GM19467 (cell line): ENCODE results near the gene HOXD4.

Experiments
- ATAC-seq: cut with Tn5 transposase; IDR thresholded peaks from one replicate; pipeline ENCODE4 v1.9.1; 2021; ENCODE audit warnings: mild to moderate bottlenecking, moderate library complexity; ENCODE audit not compliant: unreplicated experiment

The HOXD4 gene

DNA sequence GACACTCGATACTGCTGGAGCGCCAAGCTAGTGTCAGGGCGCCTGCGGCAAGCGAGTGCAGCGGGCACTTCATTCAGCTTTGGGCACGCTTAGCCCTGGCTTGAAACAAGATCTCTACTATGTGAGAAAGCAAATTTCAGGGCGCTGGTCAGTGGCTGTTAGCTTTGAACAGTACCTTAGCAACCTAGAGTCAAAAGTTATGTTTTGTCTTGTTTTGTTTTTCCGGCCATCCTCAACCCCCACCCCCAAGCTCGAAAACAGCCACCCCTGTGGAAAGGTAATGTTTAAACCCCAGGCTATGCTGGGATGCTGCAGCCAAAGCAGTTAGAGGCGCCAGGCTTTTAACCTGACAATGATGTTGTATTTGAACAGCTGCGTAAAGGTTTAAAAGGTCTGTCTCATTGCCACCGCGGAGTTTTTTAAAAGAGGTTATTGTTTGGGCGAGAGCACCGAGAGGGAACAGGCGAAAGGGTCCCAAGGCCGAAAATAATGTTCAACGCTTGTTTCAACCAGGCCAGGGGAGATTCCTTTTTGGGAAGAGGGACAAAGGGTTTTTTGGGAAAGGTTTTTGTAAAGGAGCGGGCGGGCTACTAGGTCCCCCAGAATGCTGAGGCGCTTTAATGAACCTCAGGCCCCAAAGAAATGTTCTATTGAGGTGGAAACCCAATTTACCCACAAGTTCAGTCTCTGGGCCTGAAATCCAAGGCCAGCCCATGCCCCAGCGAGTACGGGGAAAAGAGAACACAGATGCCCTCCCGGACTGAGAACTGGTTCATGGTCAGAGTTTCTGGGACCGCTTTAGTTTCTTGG lies 37.0 kb upstream of the HOXD4 start:
- no peak for ATAC-seq

DNA sequence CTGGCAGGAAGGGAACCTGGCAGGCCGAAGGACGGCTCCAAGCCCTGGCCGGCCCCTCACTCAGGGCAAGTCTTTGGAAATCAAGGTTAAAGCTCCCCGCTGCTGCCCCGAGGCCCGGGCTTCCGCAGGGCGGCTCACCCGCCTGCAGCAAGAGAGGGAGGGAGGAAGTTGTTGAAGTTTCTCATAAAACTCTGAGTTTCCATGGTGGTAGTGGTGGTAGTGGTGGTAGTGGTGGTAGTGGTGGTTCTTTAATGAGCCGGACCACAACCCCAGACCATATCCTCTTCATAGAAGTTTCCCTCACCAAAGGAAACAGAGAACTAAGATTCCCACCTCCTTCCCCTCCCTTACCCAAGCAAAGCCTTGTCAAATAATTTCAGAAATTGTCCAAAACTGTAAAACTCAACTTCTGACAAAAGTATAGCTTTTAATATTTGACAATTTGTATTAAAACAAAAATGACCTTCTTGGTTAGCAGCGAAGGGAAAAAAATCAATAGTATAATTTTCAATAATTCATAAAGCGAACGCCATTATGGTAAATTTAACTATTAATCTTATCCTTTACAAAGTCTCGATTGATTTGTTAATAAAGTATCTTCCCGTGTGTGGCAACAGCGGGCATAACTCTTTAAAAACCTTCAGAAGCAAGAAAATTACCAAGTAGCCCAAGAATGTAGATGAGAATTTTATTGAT lies 36.3 kb upstream of the HOXD4 start:
- no peak for ATAC-seq

DNA sequence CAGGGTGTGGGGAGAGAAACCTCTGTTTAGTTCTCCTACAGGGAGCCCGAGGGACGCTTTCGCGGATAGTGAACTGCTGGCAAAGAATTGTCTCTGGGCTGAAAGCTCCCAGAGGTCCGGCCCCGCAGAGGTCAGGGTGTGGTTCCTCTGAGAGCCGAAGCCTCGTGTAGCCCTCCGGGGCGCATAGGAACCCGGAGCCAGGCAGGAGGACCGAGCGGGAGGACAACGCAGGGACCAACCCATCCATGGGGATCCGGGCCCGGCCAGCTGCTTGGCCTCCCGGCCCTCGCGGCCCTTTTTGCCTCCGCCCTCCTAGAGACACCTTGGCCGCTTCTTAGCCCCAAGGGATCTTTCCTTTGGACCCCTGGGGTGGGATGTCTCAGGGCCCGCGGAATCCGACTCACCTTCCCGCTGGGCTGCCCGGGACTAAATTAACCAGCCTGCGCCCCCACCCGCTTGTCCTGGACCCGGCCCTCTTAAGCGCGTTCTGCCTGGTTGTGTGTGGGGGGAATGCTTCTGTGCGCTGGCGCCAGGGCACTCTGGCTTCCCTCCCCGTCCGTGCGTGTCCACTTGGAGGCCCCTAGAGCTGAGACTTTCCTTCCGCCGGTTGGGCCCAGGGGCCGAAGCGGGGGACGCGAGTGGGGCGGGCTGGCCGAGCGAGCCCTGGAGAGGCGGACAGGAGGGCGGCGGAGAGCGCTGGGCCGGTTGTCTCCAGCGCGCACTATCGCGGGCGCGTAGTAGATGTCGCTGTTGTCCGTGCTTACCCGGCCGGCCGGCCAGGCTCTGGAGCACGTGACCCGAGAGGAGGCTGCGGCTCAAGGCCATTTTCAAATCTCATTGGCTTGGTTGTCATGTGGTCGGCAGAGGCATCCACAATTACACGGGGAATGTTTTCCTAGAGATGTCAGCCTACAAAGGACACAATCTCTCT lies 35.2 kb upstream of the HOXD4 start, which contains the start of gene HOXD10:
Gene HOXD10, plus strand, starts transcription at position 896 of the 931 bp plus-strand sequence. CDS start 56 bp downstream, outside the sequence.
- ATAC-seq: no peak

DNA sequence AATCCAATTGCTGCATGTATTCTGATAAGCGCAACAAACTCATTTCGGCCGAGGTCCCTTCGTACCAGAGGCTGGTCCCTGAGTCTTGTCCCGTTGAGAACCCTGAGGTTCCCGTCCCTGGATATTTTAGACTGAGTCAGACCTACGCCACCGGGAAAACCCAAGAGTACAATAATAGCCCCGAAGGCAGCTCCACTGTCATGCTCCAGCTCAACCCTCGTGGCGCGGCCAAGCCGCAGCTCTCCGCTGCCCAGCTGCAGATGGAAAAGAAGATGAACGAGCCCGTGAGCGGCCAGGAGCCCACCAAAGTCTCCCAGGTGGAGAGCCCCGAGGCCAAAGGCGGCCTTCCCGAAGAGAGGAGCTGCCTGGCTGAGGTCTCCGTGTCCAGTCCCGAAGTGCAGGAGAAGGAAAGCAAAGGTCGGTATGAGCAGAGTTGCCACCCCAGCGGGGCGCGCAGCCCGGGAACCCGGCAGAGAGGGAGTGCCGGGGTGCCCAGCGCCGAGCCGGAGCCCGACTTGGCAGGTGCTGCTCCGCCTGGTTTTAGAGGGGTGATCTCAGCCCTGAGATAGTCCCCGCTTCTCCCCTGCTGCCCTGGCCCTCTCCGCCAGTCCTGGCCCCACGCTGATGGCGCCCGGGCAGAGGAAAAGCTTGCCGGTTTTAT lies 34.1 kb upstream of the HOXD4 start:
- no peak for ATAC-seq

DNA sequence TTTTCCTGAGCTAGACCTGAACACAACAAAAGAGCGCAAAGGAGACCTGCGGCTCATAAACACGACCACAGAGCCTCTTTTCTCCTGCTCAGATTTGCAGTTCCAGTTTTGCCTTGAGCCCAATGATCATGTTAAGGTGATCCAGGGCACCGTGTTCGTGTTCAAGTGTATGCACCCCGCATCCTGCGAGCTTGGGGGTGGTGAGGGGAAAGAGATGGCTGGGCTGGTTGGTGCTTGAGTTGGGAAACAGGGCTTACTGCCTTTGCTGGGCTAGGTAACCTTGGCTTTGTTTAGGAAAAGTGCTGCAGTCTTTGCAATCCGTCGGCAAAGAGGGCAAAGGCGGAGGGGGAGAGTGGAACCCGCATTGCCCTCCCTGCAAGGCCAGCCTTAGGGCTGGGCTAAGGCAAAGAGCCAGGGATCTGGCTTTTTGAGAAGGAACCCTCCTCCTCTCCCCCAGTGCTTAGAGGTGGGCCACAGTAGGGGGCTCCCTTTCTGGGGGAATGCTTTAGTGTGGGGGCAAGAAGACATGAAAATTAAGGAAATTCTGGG lies 33.5 kb upstream of the HOXD4 start:
- no peak for ATAC-seq

DNA sequence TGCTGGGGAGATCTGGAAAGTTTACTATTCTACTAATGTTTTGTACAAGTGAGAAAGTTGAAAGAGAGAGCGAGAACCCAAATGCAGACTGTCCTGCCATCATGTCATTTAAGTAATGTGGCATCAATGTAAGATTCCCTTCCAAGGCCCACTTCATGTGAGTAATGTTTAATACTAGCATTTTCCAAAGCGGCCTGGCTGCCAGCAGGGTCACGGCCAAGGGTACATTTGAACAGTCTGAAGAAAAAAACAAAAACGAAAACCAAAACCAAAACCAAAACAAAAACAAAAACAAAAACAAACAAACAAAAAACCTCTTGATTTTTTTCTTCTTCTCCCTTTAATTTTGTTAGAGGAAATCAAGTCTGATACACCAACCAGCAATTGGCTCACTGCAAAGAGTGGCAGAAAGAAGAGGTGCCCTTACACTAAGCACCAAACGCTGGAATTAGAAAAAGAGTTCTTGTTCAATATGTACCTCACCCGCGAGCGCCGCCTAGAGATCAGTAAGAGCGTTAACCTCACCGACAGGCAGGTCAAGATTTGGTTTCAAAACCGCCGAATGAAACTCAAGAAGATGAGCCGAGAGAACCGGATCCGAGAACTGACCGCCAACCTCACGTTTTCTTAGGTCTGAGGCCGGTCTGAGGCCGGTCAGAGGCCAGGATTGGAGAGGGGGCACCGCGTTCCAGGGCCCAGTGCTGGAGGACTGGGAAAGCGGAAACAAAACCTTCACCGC lies 32.6 kb upstream of the HOXD4 start:
- no peak for ATAC-seq

DNA sequence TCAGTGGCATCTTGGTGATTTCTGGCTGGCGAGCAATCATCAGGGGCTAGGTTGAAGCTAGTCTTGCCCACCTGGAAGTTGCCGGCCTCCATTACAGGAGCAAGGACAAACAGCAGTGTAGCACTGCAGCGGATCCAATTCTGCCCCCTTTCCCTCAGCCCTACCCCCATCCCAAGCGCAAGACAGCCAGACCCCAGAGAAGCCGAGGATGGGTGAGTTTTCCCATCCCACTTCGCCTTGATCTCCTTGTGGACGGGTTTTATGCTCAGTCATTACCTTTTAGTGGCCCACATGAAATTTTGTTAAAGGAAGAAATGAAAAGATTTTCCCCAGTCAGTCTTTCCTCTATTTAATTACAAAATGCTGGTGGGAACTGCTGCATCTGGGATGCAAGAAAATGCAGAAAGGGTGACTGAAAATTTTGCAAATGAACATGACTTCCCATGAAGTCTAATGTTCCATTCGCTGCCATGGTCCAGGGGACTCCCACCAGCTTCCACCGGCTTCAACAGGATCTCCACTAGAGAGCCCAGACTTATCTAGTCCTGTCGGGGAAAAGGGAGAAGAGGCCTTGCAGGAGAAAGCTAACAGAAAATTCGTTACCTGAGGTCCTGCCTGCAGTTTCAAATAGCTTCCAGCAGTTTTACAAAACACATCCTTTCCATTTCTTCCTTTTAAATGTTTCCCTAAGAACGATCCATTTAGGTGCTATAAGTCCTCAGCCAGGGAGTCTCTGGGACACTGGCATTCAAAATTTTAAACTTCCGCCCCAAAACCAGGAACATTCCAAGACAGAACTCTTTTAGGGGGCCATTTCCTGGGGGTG lies 30.8 kb upstream of the HOXD4 start:
- ATAC-seq: no peak

DNA sequence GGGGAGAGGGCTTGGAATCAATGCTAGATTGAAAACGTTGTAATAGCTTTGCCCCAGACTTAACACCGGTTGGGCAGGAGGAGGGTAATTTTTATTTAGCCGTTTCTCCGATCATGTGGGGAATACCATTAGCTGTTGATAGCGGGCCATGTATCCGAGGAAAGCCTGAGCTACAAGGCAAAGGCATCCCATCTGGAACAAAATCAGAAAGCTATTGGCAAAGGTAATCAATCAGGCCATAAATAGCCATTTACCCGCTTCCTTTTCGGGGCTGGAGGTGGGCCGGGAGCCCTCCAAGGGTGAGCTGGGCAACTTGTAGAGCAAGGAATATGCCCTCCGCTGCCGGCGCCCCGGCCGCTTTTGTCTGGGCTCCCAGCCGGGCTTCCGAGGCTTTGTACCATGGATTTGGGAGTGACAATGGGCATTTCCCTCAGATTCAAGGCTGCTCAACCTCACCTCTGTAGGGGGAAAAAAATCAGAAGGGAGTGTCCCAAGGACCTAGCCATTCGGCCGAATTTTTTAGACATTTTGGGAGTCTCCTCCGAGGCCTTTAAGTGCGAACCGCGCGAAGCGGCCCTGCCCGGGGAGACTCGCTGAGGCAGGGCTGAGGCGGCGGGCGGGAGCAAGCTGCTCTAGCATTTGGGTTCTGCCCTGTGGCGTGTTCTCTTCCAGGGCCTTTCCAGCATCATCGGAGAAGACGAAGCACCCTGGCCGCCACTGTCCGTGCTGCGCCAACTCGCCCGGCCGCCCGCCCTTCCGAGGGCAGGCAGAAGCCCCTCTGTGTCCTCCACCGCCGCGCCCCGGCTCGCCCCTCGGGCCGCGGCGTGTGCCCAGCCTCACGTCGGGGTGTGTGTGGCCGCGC lies 29.9 kb upstream of the HOXD4 start:
- ATAC-seq: no peak

DNA sequence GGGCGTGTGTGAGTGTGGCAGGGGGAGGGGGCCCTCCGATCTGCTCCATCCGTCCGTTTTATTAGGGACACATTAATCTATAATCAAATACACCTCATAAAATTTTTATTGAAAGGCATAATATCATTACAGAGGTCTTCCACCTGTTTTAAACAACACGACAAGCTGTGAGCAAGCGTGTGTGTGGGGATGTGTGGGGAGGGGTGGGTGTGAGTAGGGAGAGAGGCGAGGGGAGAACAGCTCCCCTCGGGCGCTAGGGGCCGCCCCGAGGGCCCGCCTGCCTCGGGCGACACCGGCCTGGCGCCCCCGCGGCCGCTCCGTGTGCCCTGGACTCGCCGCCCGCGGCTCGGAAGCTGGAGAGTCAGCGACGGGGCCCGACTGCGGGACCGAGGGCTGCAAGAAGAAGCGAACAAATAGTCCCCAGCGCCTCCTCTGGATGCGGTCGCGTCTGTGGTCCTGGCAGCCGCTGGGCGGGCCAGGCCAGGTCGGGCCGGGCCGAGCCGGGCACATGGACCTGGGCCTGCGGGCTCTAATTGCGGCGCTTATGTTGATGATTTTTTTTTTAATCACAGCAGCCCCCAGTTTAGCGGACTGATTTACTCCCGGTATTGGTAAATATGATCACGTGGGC lies 29.2 kb upstream of the HOXD4 start:
- no peak for ATAC-seq

DNA sequence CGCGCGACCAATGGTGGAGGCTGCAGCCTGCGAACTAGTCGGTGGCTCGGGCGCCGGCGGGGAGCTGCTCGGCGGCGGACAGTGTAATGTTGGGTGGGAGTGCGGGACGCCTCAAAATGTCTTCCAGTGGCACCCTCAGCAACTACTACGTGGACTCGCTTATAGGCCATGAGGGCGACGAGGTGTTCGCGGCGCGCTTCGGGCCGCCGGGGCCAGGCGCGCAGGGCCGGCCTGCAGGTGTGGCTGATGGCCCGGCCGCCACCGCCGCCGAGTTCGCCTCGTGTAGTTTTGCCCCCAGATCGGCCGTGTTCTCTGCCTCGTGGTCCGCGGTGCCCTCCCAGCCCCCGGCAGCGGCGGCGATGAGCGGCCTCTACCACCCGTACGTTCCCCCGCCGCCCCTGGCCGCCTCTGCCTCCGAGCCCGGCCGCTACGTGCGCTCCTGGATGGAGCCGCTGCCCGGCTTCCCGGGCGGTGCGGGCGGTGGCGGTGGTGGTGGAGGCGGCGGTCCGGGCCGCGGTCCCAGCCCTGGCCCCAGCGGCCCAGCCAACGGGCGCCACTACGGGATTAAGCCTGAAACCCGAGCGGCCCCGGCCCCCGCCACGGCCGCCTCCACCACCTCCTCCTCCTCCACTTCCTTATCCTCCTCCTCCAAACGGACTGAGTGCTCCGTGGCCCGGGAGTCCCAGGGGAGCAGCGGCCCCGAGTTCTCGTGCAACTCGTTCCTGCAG lies 28.5 kb upstream of the HOXD4 start, which contains the start of gene HOXD9:
Gene HOXD9, plus strand, starts transcription at position 37 of the 728 bp plus-strand sequence. Its CDS starts 50 bp downstream, at position 87.
- no peak for ATAC-seq

DNA sequence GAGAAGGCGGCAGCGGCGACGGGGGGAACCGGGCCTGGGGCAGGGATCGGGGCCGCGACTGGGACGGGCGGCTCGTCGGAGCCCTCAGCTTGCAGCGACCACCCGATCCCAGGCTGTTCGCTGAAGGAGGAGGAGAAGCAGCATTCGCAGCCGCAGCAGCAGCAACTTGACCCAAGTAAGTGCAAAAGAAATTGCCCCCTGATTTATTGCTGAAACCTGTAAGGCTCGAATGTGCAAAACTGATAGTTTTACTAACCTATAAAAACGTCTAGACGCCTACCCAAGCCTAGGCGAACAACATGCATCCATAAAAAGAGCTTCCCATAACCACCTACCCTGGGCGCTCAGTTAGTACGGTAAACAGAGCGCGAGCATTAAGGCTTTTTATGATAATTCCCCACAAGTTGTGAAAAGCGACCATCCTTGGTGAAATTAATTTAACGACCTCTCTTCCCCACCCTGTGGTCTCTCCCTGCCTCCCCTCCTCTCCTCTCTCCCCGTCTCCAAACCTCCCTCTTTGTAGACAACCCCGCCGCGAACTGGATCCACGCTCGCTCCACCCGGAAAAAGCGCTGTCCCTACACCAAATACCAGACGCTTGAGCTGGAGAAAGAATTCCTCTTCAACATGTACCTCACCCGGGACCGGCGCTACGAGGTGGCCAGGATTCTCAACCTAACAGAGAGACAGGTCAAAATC lies 27.8 kb upstream of the HOXD4 start:
- ATAC-seq: no peak

DNA sequence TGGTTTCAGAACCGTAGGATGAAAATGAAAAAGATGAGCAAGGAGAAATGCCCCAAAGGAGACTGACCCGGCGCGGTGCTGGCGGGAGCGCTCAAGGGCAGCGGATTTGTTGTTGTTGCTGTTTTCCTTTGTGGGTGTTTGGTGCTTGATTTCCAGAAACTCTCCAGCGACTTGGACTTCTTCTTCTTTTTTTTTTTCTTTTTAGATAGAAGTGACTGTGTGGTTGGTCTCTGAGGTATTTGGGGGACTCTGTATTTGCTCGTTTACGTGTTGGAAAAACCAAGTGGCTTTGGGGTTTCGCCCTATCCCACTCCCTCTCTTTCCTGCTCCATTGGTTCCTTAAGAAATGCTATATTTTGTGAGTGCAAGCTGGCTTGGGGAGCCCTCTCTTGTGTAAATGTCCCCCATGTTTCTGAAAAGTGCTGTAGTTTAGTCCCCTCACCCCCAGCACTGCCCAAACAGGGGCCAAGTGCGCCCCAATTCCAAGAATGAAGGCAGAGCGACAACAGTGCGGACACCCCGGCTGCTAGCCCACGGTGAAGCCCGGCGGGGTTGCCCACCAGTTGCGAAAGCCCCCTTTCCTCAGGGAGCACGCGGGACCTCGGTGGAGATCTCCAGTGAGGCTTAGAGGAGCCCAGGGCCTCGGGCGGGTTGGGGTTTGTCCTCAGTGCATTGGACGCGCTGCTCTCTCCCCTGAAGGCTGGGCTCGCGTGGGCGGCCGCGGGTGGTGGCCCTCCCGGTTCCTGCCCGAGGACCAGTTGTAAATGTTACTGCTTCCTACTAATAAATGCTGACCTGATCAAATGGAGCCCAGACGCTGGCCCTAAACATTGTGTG lies 27.0 kb upstream of the HOXD4 start:
- ATAC-seq: no peak

DNA sequence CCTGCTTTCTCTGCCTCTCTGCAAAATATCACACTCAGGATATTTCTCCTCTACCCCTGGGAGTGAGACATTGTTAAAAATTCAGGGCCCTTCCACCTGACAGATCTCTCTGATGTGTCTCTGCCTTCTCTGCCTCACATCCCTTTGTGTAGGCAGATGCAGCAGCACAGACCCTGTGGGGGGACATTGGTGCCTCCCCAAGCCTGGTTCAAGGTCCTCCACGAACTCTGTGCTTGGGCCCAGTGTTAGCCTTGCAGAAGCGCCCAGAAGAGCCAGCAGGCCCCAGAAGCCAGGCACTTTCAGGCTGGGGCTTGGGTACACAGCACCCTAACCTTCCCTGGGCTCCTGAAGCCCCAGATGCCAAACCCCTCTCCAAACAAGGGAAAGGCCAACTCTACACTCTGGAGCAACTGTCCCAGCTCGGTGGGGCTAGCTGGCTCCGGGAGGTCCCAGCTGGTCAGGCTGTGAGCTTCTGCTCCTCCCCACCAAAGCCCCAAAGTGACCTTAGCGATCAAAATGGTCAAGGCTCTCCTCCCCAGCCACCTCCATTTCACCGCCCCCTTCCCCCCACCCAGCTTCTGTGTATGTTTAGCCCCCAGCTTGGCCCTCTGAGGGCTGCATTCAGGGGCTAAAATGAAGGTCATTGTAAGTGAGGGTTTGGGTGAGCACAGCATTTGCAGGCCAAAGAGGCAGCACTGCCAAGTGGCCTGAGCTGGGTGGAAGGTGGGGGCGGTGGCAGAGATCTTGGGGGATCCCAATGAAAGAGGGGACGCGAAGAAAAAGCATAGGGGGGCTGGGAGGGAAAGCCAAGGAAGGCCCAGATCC lies 26.2 kb upstream of the HOXD4 start:
- no peak for ATAC-seq

DNA sequence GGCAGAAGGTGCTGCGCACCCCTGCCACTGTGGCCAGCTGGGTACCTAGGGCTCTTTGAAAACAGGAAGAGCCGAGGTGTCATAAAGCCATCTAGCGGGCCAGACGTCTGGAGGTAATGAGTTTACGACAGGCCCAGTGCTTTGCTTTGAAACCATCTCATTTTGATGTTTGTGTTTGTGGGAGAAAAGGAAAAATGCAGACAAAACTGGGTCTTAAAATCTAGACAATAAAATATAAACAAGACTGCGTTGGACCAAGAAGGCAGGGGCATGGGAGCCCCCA lies 25.6 kb upstream of the HOXD4 start:
- no peak for ATAC-seq
